Spleen (tissue), 11 donors: ENCODE results near the gene OXA1L. TPM values are rescaled to one million over a fixed set of nuclear protein-coding genes. Genes with fewer than 3 reads are reported as not detected.

ENCODE experiments used
- DNase-seq: peaks from one replicate; pipeline ENCODE4 v3.0.0-alpha.2; 2020
- H3K27ac ChIP-seq, 8 donors: fragments of 200-600 bp; sonication (generic) in 7 of 8; 1 replicate in 4 of 8; 2 replicates in 4 of 8; pipeline versions ENCODE4 v1.5.0 to v1.8.0; 2016 to 2021; ENCODE audit warnings: inconsistent platforms in 4 of 8, mild to moderate bottlenecking in 4 of 8, moderate library complexity in 1 of 8
- H3K27me3 ChIP-seq, 7 donors: fragments of 200-600 bp; sonication (generic) in 6 of 7; replicated peaks in 1 of 7; 1 replicate in 4 of 7; 2 replicates in 3 of 7; pipeline versions ENCODE4 v1.5.0 to v1.8.0; 2016 to 2021; ENCODE audit warnings: inconsistent platforms in 3 of 7, mild to moderate bottlenecking in 1 of 7
- H3K36me3 ChIP-seq, 6 donors: fragments of 200-600 bp; sonication (generic) in 5 of 6; 1 replicate in 4 of 6; 2 replicates in 2 of 6; pipeline versions ENCODE4 v1.5.0 to v1.8.0; 2016 to 2021; ENCODE audit warnings: inconsistent platforms in 2 of 6
- H3K4me1 ChIP-seq, 6 donors: fragments of 200-600 bp; sonication (generic) in 5 of 6; 1 replicate in 3 of 6; 2 replicates in 3 of 6; pipeline versions ENCODE4 v1.5.0 to v1.8.0; 2016 to 2021; ENCODE audit warnings: inconsistent platforms in 3 of 6
- H3K4me3 ChIP-seq, 8 donors: fragments of 200-600 bp; sonication (generic) in 7 of 8; 1 replicate in 4 of 8; 2 replicates in 4 of 8; pipeline versions ENCODE4 v1.5.0 to v1.8.0; 2016 to 2021; ENCODE audit warnings: inconsistent platforms in 4 of 8, mild to moderate bottlenecking in 4 of 8, moderate library complexity in 2 of 8
- H3K9me3 ChIP-seq, 8 donors: fragments of 200-600 bp; sonication (generic) in 7 of 8; 1 replicate in 4 of 8; 2 replicates in 4 of 8; pipeline versions ENCODE4 v1.5.0 to v1.8.0; 2016 to 2021; ENCODE audit warnings: inconsistent platforms in 4 of 8
- POLR2A ChIP-seq, 3 donors: fragments of 450-650 bp; IDR thresholded peaks; one replicate each; pipeline ENCODE4 v1.5.1; 2017; ENCODE audit warnings: antibody characterized with exemption in 3 of 3, mild to moderate bottlenecking in 1 of 3
- POLR2AphosphoS5 ChIP-seq, 3 donors: sonication (generic); formaldehyde crosslinking; IDR thresholded peaks; one replicate each; pipeline ENCODE4 v1.5.1; 2017; ENCODE audit warnings: antibody characterized with exemption in 3 of 3
- WGBS, 5 donors: extraction: QIAGEN DNeasy Blood & Tissue Kit in 3 of 5; methylation state at CpG; one replicate each; pipeline versions ENCODE4 v1.1.5 to v1.1.7; 2013 to 2018; 5-methylcytosine and 5-hydroxymethylcytosine counted together
- intact Hi-C: fragments of 100-400 bp; cut with DNase I; formaldehyde crosslinking; loops from one replicate; pipeline ENCODE4 v1.15.0; 2023; ENCODE audit warnings: low total_unique reads
- polyA plus RNA-seq, 3 donors: library from polyadenylated mRNA; stranded (reverse); fragments of 200-250 nt; gene quantifications; one replicate each; pipeline ENCODE4 v1.2.1, GENCODE V29; 2013
- total RNA-seq, 7 donors: library from RNA; depleted of rRNA in 3 of 7; stranded (reverse); fragments of >200 nt in 3 of 7; fragmentation: NEBNext Ultra II Directional in 4 of 7; extraction: Animal tissue kit (Norgen Biotek cat#: 25700) in 4 of 7; gene quantifications; one replicate each; pipeline versions ENCODE4 v1.1.0 to v1.2.1, GENCODE V29; 2016 to 2021
- TF ChIP-seq, protein P1 (sequence below), 11 experiments: fragments of 200-600 bp in 7 of 11; fragments of 450-650 bp in 4 of 11; sonication (generic) in 4 of 11; IDR thresholded peaks in 8 of 11; conservative IDR thresholded peaks in 3 of 11; 1 replicate in 7 of 11; 2 replicates in 4 of 11; pipeline versions ENCODE4 v1.4.0 to v1.8.0; 2016 to 2021; ENCODE audit warnings: antibody characterized with exemption in 11 of 11, inconsistent platforms in 4 of 11, mild to moderate bottlenecking in 1 of 11
- donor health status: healthy with polysubstance abuse.
- donor health status: DM: no; HTN: no; CAD: no; lungs with moderate emphysema.
- donor health status: DM: no; HTN: no; CAD: no.
- donor health status: Bipolar disorder and iron deficiency.
- donor health status: healthy.
- donor health status: DM: no; HTN: no; CAD: no.
- donor health status: DM: yes; HTN: yes; CAD: no.

The OXA1L gene
- total and polyA plus RNA-seq, 10 donors, result 73.5 to 133 (median 109) TPM

DNA sequence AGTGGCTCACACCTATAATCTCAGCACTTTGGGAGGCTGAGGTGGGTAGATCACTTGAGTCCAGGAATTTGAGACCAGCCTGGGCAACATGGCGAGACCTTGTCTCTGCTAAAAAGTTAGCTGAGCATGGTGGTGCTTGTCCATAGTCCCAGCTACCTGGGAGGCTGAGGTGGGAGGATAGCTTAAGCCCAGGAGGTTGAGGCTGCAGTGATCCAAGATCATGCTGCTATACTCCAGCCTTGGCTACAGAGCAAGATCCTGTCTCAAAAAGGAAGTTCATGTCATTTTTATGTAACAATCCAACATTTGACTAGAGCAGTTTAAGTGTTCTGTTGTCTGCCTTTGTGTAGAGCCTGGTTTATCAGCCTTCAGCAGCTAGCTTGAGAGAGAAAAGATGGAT lies 6.2 kb downstream of the OXA1L start:
- no peak for DNase-seq
- Histone ChIP-seq H3K4me1 (peaks cover 10 to 58% (median 22%) of the 10 kb centered on the region in 6 donors), H3K27me3 (no peaks in the 10 kb centered on the region), H3K4me3 (no peak overlapping the region), H3K9me3 (no peaks in the 10 kb centered on the region), H3K36me3 (peaks cover 7 to 100% (median 72%) of the 10 kb centered on the region in 6 donors), H3K27ac (peak overlapping the region in 4 of 8 donors; percentile 3 to 38 (median 28))
- intact Hi-C loops, result loop anchor here (10.0 kb wide), 1 partner anchor 82 kb away; no protein-coding TSS in a partner anchor
- 79 to 96% (median 95%) methylated on average over 1 of the region's 1 CpG for WGBS, 5 donors
- TF ChIP-seq, protein P1, sequence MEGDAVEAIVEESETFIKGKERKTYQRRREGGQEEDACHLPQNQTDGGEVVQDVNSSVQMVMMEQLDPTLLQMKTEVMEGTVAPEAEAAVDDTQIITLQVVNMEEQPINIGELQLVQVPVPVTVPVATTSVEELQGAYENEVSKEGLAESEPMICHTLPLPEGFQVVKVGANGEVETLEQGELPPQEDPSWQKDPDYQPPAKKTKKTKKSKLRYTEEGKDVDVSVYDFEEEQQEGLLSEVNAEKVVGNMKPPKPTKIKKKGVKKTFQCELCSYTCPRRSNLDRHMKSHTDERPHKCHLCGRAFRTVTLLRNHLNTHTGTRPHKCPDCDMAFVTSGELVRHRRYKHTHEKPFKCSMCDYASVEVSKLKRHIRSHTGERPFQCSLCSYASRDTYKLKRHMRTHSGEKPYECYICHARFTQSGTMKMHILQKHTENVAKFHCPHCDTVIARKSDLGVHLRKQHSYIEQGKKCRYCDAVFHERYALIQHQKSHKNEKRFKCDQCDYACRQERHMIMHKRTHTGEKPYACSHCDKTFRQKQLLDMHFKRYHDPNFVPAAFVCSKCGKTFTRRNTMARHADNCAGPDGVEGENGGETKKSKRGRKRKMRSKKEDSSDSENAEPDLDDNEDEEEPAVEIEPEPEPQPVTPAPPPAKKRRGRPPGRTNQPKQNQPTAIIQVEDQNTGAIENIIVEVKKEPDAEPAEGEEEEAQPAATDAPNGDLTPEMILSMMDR (IDR thresholded peaks at IDR 0.05 in 8 of 11, conservative IDR thresholded peaks at IDR 0.05 in 3 of 11), result no peak
- no peak for TF ChIP-seq POLR2A (IDR thresholded peaks at IDR 0.05)
- peak in 1 of 3 donors; percentile 22 for TF ChIP-seq POLR2AphosphoS5 (IDR thresholded peaks at IDR 0.05)

DNA sequence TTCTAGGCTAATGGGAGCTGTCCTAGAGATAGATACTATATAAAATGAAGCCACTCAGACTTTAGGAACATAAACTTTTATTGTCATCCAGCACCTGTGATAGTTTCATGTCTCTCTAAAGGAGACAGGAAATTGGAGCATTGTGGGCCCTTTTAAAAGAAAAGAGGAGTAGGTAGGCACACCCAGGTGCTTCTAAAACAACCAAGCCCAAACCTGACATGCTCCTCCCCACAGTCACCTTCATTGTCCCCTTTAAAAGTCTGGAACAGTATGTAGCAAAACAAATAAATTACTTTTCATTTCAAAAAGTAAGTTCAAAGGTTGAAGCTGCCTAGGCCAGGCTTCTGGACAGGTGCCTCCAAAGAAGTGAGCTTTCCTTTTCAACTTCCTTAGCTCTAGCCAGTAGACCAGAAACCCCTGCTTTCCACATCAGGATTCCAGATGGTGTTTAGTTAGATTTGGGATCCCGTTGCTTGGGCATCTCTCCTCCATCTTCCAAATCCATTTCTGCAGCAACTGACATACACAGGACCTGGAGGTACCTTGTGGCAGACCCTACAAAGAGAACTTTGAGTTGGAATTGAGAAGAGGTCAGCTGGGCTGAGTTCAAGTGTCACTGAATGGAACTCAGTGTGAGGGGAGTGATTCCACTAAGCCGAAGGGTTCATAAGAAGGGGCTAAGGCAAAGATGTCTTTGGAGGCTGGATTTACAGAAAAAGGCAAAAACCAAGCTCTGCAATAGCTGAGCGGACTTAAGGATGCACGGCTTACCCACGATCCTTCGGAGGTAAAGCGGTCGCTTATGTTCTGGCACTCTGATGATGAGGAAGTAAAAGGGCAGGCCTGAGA lies 6.9 kb downstream of the OXA1L start:
- H3K36me3 ChIP-seq, result peaks cover 7 to 99% (median 72%) of the 10 kb centered on the region in 6 donors

DNA sequence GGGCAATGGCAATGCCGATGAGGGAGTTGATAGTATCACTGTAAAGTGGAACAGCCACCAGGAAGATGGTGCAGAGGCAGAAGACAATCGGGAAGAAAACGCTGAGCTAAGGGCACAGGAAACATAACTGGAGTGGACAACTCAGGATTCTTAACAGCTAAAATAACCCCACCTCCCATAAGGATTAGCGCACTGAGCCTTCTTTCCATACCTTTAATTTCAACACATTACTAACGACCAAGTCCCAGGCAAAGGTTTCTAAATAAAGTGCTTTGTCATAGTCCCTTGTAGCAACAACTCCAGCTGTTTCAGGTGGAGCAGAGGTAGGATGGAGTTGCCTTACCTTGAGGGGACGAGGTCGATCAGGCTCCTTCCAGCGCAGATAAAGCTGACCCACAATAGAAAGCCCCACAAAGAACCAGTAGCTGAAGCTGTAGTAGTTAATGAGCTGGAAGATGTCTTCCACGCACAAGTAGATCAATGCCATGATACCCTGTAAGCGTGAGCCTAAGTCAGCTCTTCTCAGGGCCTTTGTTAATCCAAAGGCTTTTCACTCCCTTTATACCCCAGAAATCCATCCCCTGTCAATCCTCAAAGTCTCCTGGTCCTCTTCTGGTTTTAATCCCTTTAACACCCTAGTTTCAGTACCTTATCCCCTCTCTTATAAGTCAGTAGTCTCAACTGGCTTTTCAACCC lies 7.7 kb downstream of the OXA1L start:
- intact Hi-C loops, result loop anchor here (10.0 kb wide), 1 partner anchor 81 kb away; no protein-coding TSS in a partner anchor

More for the DNA sequence above, 6.9 kb downstream of the OXA1L start:
- 91 to 97% (median 94%) methylated on average over 8 of the region's 8 CpGs for WGBS, 5 donors
- Histone ChIP-seq H3K4me3 (no peak overlapping the region), H3K9me3 (no peaks in the 10 kb centered on the region), H3K27ac (peak overlapping the region in 4 of 8 donors; percentile 3 to 38 (median 28)), H3K27me3 (no peaks in the 10 kb centered on the region), H3K4me1 (peaks cover 5 to 58% (median 21%) of the 10 kb centered on the region in 6 donors)
- intact Hi-C loops, result loop anchor here (10.0 kb wide), 1 partner anchor 81 kb away; no protein-coding TSS in a partner anchor
- no peak for DNase-seq
- no peak for TF ChIP-seq POLR2A (IDR thresholded peaks at IDR 0.05)
- TF ChIP-seq, protein P1 (IDR thresholded peaks at IDR 0.05 in 8 of 11, conservative IDR thresholded peaks at IDR 0.05 in 3 of 11), result no peak
- TF ChIP-seq POLR2AphosphoS5 (IDR thresholded peaks at IDR 0.05), result peak in 1 of 3 donors; percentile 13

More for the DNA sequence above, 7.7 kb downstream of the OXA1L start:
- Histone ChIP-seq H3K27me3 (no peaks in the 10 kb centered on the region), H3K36me3 (peaks cover 7 to 99% (median 66%) of the 10 kb centered on the region in 6 donors), H3K4me3 (no peak overlapping the region), H3K9me3 (no peaks in the 10 kb centered on the region), H3K4me1 (peaks cover 0 to 58% (median 15%) of the 10 kb centered on the region in 6 donors), H3K27ac (peak overlapping the region in 1 of 8 donors; percentile 38)
- TF ChIP-seq, protein P1 (IDR thresholded peaks at IDR 0.05 in 8 of 11, conservative IDR thresholded peaks at IDR 0.05 in 3 of 11), result no peak
- no peak for TF ChIP-seq POLR2AphosphoS5 (IDR thresholded peaks at IDR 0.05)
- no peak for TF ChIP-seq POLR2A (IDR thresholded peaks at IDR 0.05)
- WGBS, 5 donors, result 79 to 89% (median 84%) methylated on average over 10 of the region's 10 CpGs
- DNase-seq, result no peak
